ENCODE measurements around the gene GCFC2.

GCFC2 gene

DNA sequence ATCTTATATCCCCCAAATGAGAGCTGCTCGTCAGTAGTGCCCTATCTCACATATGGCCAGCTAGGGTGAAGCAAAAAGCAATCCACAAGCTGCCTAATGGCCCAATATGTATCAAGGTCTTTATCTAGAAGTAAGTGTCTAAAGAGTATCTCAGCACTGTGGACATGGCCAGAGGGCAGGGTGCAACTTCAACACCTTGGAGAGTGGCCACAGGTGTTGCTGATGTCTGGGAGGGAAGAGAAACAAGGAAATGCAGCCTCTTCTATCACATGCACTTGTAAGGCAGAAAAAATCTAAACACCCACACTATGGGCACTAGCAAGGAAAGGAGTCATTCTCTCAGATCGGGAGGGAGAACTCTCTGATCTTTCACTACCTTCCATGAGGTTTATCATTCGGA lies 87.8 kb downstream of the GCFC2 start:
- DNase-seq (ENCODE audit: low read depth) = no peak

DNA sequence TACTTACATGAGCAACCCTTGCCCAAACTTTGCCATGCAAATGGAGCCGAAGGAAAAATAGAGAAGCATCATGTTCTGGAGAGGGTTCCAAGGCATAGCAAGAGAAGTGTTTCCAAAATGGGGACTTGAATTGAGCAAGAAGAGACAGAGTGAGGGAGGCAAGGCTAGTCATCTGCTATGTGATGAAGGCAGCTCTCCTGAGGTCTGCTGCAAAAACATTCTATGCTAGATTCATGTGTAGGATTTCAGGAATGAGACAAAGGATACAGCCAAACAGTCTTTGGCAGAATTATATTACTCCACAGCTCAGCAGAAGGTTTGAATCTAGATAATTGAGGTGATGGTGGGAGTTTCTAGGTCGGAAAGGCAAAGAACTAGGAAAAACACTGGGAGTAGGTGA lies 88.2 kb downstream of the GCFC2 start:
- no peak for DNase-seq (ENCODE audit: low read depth)

DNA sequence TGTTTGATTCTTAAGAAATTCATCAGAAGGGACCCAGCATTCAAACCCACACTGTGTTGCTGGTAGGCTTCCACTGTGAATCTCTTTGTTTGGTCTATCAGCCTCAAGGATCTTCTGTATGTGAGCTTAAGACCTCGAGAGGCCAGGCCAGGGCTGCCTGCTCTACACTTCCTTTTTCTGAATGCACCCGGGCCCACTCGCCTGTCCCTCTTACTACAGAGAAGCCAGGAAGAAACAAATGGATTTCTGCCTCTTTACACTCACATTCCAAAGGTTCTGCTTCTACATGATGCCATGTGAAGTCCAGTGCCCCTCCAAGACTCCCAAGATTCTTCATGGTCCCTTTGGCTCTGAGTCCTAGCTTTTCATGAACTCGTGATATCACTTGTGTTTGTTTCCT lies 89.5 kb downstream of the GCFC2 start:
- DNase-seq (ENCODE audit: low read depth) = no peak

DNA sequence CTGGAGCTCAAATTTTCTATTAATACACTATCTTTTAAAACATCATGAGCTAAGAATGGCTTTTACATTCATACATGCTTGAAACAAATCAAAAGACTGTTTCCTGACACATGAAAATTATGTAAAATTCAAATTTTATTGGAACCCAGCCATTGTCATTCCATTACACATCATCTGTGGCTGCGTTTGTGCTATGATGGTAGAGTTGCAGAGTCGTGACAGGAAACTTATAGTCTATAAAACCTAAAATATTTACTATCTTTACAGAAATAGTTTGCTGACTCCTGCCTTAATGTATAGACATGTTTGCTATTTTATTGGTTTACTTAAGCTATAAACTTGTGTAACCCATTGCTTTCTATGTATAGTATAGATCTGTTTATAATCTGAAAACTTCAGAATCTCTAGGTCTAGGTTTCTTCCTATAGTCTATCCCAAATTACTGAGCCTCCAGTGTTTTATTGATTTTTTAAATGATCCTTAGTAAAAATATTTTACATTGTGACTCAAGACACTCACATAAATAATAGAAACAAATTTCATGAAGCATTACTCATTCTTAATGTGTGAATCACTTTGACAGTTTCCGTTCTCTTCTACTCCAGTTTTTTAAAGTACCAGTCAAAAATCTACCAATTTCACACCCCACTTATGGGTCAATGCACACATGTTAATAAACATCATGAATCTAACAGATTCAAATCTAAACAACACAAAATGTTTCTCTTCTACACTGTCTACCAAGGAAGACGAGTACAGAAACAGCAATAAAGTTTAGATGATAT lies 90.6 kb downstream of the GCFC2 start:
- no peak for DNase-seq (ENCODE audit: low read depth)

DNA sequence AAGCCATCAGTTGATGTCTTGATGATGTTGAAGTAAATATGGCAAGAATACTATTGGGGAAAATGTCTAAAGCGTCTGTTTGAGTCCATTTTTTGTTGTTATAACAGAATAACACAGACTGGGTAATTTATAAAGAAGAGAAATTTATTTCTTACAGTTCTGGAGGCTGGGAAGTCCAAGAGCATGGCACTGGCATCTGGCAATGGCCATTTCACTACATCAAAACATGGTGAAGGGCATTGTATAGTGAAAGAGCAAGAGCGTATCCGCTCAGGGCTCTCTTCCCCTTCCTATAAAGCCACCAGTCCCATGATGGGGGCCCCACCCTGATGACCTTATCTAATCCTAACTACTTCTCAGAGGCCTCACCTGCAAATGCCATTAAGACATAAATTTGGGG lies 93.8 kb downstream of the GCFC2 start:
- DNase-seq (ENCODE audit: low read depth) = no peak

DNA sequence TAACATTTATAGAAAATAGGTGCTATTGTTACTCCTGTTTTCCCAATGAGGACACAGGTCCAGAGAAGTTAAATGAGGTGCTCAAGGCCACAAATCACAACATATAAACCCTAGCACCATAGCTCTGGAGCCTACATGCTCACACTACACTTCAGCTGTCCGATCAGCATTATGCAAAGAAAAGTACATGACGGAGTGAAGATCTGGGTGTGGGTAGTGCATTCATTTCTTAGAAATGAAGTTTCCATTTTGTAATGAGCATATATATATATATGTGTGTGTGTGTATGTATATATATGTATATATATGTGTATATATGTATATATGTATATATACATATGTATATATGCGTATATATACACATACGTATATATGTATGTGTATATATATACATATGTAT lies 94.3 kb downstream of the GCFC2 start:
- no peak for DNase-seq (ENCODE audit: low read depth)

DNA sequence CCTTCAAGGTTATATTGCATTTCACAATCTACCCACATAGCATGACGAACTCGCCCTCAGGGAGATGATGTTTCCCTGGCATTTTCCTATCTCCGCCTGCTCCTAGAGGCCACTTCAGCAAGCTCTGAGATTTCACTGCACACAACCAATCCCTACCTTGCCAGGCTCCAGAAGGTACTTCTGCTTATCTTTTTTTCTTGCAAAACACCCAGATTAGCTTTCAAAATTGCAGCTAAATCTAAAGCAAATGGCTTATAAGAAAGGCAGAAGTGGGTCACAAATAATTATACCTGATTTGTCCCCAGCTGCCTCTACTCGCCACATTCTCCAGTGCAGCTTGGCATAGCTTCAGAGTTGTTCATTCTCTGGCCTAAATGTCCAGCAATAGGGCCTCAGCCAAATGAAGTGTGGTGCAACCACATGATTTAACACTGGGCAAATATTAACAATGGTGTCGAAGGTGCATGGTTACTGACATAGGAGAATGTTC lies 96.5 kb downstream of the GCFC2 start:
- DNase-seq (ENCODE audit: low read depth) = no peak

DNA sequence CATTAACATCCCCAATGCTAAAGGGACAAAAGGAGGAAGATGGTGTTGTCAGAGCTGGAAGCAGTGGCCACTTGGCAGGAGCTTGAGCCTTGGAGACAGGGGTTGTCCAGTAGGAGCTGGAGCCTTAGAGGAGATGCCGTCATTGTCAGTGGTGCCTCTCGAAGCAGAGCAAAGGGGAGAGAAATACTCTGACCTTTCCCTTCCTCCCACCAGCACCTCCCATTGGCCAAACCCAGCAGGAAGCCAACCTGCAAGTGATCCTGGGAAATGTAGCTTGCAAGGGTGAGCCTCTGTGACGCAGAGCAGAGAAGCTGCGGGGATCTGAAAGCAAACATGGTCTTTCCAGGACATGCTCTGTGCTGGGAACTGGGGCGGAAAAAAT lies 97.9 kb downstream of the GCFC2 start:
- no peak for DNase-seq (ENCODE audit: low read depth)
